NB4 (cell line): ENCODE data around the gene ZNF407.

ENCODE experiments used
- DNase-seq: peaks from one replicate; pipeline ENCODE4 v3.0.0; 2010; ENCODE audit warnings: low read depth
- H3K4me3 ChIP-seq: one replicate; pipeline ENCODE4 v1.5.1; 2011; ENCODE audit warnings: mild to moderate bottlenecking, low read depth, low read length, moderate library complexity
- CTCF ChIP-seq: IDR thresholded peaks from one replicate; pipeline ENCODE4 v1.5.1; 2012; ENCODE audit warnings: low read depth, low read length
- MYC ChIP-seq: IDR thresholded peaks from 2 replicates; pipeline ENCODE4 v1.6.1; 2011; ENCODE audit warnings: low read depth, low read length
- POLR2A ChIP-seq: IDR thresholded peaks from 2 replicates; pipeline ENCODE4 v1.6.1; 2011; ENCODE audit warnings: mild to moderate bottlenecking; ENCODE audit not compliant: insufficient read length; ENCODE audit errors: extremely low read depth
- TF ChIP-seq, protein P1 (sequence below): IDR thresholded peaks from 2 replicates; pipeline ENCODE4 v1.6.1; 2011; ENCODE audit warnings: low read depth, low read length

ZNF407 gene

GRCh38 chr18:74714120-74714519 lies 116.5 kb downstream of the ZNF407 start:
- DNase-seq, result no peak
- no peak for TF ChIP-seq POLR2A
- TF ChIP-seq, protein P1, sequence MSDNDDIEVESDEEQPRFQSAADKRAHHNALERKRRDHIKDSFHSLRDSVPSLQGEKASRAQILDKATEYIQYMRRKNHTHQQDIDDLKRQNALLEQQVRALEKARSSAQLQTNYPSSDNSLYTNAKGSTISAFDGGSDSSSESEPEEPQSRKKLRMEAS, result no peak
- no peak for TF ChIP-seq CTCF
- no peak for TF ChIP-seq MYC
- H3K4me3 ChIP-seq, result no peak overlapping the region

- TF ChIP-seq MYC (no peak), POLR2A (no peak), CTCF (no peak)
- TF ChIP-seq, protein P1, result no peak
- no peak overlapping the region for H3K4me3 ChIP-seq
- no peak for DNase-seq
Measured at GRCh38 chr18:74714791-74715190, 117.1 kb downstream of the ZNF407 start.

- no peak for DNase-seq
- H3K4me3 ChIP-seq, result no peak overlapping the region
- no peak for TF ChIP-seq CTCF
- TF ChIP-seq MYC, result no peak
- TF ChIP-seq POLR2A, result no peak
- TF ChIP-seq, protein P1, result no peak
Measured at GRCh38 chr18:74715306-74715705, 117.6 kb downstream of the ZNF407 start.

DNA sequence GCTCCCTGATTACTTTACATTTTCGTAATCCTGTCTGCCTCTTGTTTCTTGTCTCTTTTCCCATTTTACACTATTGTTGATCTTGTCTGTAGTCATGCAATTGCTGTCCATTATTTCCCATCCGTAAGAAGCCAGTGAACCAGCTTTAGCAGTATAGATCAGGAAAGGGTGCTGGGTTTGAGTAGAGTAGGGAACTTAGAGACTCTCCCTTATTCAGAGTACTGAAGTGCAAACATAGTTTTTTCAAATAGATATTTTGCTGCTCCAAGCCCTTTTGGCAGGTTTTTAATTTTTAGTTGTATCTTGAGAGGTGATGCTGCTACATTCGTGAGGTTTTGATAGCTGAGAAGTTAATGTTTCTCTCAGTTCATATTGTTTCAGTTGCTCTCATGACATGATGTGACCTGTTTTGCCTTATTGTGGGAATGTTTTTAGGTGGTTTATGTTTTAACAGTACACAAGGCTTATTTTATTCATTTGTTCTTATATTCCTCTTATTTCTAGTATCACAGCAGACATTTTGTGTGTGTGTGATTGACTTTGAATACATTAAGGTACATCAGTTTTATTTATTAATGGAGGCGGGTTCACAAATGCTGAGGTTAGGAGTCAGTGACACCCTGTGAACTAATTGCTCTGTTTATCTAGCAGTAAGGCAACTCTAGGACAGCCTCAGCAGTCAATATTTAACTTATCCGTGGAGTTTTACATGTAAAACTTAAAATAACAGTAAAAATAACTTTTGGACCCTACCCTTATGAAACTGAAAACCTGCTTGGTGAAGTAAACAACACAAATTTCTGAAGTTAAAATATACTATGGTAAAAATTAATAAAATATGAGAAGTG lies 118.4 kb downstream of the ZNF407 start:
- H3K4me3 ChIP-seq, result no peak overlapping the region
- no peak for DNase-seq
- no peak for TF ChIP-seq POLR2A
- TF ChIP-seq, protein P1, result no peak
- no peak for TF ChIP-seq MYC

DNA sequence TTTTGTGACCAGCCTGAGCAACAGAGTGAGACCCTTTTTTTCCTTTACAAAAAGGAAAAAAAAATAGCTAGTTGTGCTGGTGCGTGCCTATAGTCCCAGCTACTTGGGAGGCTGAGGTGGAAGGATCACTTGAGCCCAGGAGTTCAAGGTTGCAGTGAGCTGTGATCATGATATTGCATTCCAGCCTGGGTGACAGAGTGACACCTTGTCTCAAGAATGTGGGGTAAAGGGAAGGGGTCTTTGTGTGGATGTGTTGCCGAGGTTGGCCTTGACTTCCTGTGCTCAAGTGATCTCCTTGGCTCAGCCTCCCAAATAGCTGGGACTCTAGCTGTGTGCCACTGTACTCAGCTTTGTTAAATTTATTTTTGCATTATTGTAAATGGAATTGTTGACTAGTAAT lies 120.6 kb downstream of the ZNF407 start:
- no peak for DNase-seq
- H3K4me3 ChIP-seq, result no peak overlapping the region

More for the DNA sequence above, 120.6 kb downstream of the ZNF407 start:
- TF ChIP-seq CTCF, result no peak
- TF ChIP-seq MYC, result no peak
- no peak for TF ChIP-seq POLR2A
- TF ChIP-seq, protein P1, result no peak
